Mesendoderm (in vitro differentiated cells): ENCODE data around the gene ETV2. TPM values are rescaled to one million over a fixed set of nuclear protein-coding genes. Genes with fewer than 3 reads are reported as not detected.
"Not testable (repeated sequence)": the region's sequence is repeated elsewhere in the genome, so short reads cannot be mapped to it uniquely, and the experiment has no call there.

Experiments used
- DNase-seq: peaks from one replicate; pipeline ENCODE4 v3.0.0; 2013
- H2AK5ac ChIP-seq: 2 replicates; pipeline ENCODE4 v1.6.1; 2013; ENCODE audit warnings: low read length, inconsistent platforms
- H2BK120ac ChIP-seq: 2 replicates; pipeline ENCODE4 v1.6.1; 2013; ENCODE audit warnings: low read depth, mild to moderate bottlenecking, low read length, moderate library complexity, mixed read lengths
- H2BK15ac ChIP-seq: replicated peaks from 2 replicates; pipeline ENCODE4 v1.6.1; 2013; ENCODE audit warnings: low read depth, mild to moderate bottlenecking, moderate library complexity
- H2BK5ac ChIP-seq: 2 replicates; pipeline ENCODE4 v1.6.1; 2013; ENCODE audit warnings: low read length, inconsistent platforms
- H3K18ac ChIP-seq: 2 replicates; pipeline ENCODE4 v1.6.1; 2013; ENCODE audit warnings: mild to moderate bottlenecking, low read length, mixed read lengths
- H3K23ac ChIP-seq: one replicate; pipeline ENCODE4 v1.6.1; 2013; ENCODE audit warnings: low read length
- H3K27ac ChIP-seq: 2 replicates; pipeline ENCODE4 v1.5.1; 2013; ENCODE audit warnings: low read depth, mild to moderate bottlenecking, inconsistent platforms, low read length, moderate library complexity
- H3K27me3 ChIP-seq: 2 replicates; pipeline ENCODE4 v1.6.1; 2013; ENCODE audit warnings: low read length, control low read depth, mild to moderate bottlenecking, inconsistent platforms; ENCODE audit not compliant: insufficient read depth, poor library complexity
- H3K36me3 ChIP-seq: 2 replicates; pipeline ENCODE4 v1.6.1; 2013; ENCODE audit warnings: low read length, inconsistent platforms; ENCODE audit not compliant: control insufficient read depth, insufficient read depth
- H3K4ac ChIP-seq: one replicate; pipeline ENCODE4 v1.6.1; 2013; ENCODE audit warnings: low read depth, mild to moderate bottlenecking, low read length, moderate library complexity
- H3K4me1 ChIP-seq: 2 replicates; pipeline ENCODE4 v1.6.1; 2013; ENCODE audit warnings: low read depth, low read length, inconsistent platforms; ENCODE audit not compliant: control insufficient read depth
- H3K4me2 ChIP-seq: 2 replicates; pipeline ENCODE4 v1.6.1; 2013; ENCODE audit warnings: low read length
- H3K4me3 ChIP-seq: 2 replicates; pipeline ENCODE4 v1.5.1; 2013; ENCODE audit warnings: mild to moderate bottlenecking, low read length
- H3K56ac ChIP-seq: one replicate; pipeline ENCODE4 v1.6.1; 2013; ENCODE audit warnings: low read length
- H3K79me1 ChIP-seq: 2 replicates; pipeline ENCODE4 v1.6.1; 2013; ENCODE audit warnings: low read length, inconsistent platforms
- H3K79me2 ChIP-seq: 2 replicates; pipeline ENCODE4 v1.6.1; 2013; ENCODE audit warnings: mild to moderate bottlenecking, low read length; ENCODE audit not compliant: control insufficient read depth, insufficient read depth
- H3K9ac ChIP-seq: 2 replicates; pipeline ENCODE4 v1.6.1; 2013; ENCODE audit warnings: low read length, inconsistent platforms
- H4K5ac ChIP-seq: one replicate; pipeline ENCODE4 v1.6.1; 2013; ENCODE audit warnings: low read length
- H4K8ac ChIP-seq: one replicate; pipeline ENCODE4 v1.6.1; 2013; ENCODE audit warnings: low read depth, mild to moderate bottlenecking, control low read depth, low read length, moderate library complexity
- WGBS: extraction: QIAGEN DNeasy Blood & Tissue Kit; methylation state at CpG from one replicate; pipeline ENCODE4 v1.1.7; 2013; ENCODE audit warnings: low lambda C conversion rate, missing lambda C conversion rate; ENCODE audit not compliant: insufficient coverage; ENCODE audit errors: extremely low coverage; 5-methylcytosine and 5-hydroxymethylcytosine counted together
- polyA plus RNA-seq, 2 experiments: library from polyadenylated mRNA; stranded (reverse); fragments of 200-250 nt; gene quantifications; one replicate each; pipeline ENCODE4 v1.2.3, GENCODE V29; 2013

The ETV2 gene
- polyA plus RNA-seq (2013, experiment 1 of 2): 1.1 TPM
- polyA plus RNA-seq (2013, experiment 2 of 2): 1.4 TPM

- Histone ChIP-seq H3K79me2 (no peaks in the 10 kb centered on the region), H3K36me3 (peaks cover 5% of the 10 kb centered on the region), H2AK5ac (peak within 1 kb of the TSS; percentile 81), H4K5ac (no peak within 1 kb of the TSS), H3K27ac (no peak within 1 kb of the TSS), H3K18ac (peak within 1 kb of the TSS; percentile 12), H3K9ac (peak within 1 kb of the TSS; percentile 84), H3K4ac (peak within 1 kb of the TSS; percentile 40), H3K4me1 (peaks cover 15% of the 10 kb centered on the region), H4K8ac (no peak within 1 kb of the TSS), H2BK120ac (no peak within 1 kb of the TSS), H3K27me3 (no peaks in the 10 kb centered on the region), H2BK5ac (peak within 1 kb of the TSS; percentile 85), H3K79me1 (no peaks in the 10 kb centered on the region), H3K56ac (peak within 1 kb of the TSS; percentile 84), H3K4me2 (peak within 1 kb of the TSS; percentile 2), H3K23ac (peak within 1 kb of the TSS; percentile 67), H2BK15ac (no peak within 1 kb of the TSS), H3K4me3 (no peak within 1 kb of the TSS)
- no CpG with 5 or more reads among the region's 28 CpGs for WGBS
- peak; percentile 86 for DNase-seq
Observed at GRCh38 chr19:35641515-35642151, at the start of gene ETV2. Gene ETV2, plus strand, starts transcription at chr19:35641745. Its CDS starts 716 bp downstream, at chr19:35642461.

GRCh38 chr19:35592226-35592625, 49.3 kb upstream of the ETV2 start:
- H3K4ac ChIP-seq: no peak overlapping the region
- WGBS: no CpG with 5 or more reads among the region's 8 CpGs
- no peaks in the 10 kb centered on the region for H3K4me1 ChIP-seq
- H3K27me3 ChIP-seq: no peaks in the 10 kb centered on the region
- no peaks in the 10 kb centered on the region for H3K36me3 ChIP-seq
- no peak overlapping the region for H3K4me2 ChIP-seq
- no peak overlapping the region for H2BK5ac ChIP-seq
- H3K23ac ChIP-seq: no peak overlapping the region
- no peak overlapping the region for H4K8ac ChIP-seq
- H3K79me1 ChIP-seq: no peaks in the 10 kb centered on the region
- no peak overlapping the region for H2AK5ac ChIP-seq
- peak; percentile 77 for DNase-seq
- no peaks in the 10 kb centered on the region for H3K79me2 ChIP-seq
- no peak overlapping the region for H3K27ac ChIP-seq
- no peak overlapping the region for H2BK120ac ChIP-seq
- no peak overlapping the region for H3K4me3 ChIP-seq
- no peak overlapping the region for H2BK15ac ChIP-seq
- no peak overlapping the region for H3K9ac ChIP-seq
- H4K5ac ChIP-seq: no peak overlapping the region
- no peak overlapping the region for H3K56ac ChIP-seq
- no peak overlapping the region for H3K18ac ChIP-seq

- not testable (repeated sequence) for H3K9ac ChIP-seq, H2BK5ac ChIP-seq, H4K8ac ChIP-seq, H3K56ac ChIP-seq, H4K5ac ChIP-seq, H3K4me2 ChIP-seq, H3K23ac ChIP-seq, H2BK15ac ChIP-seq, H2BK120ac ChIP-seq, H3K4ac ChIP-seq, H3K79me1 ChIP-seq, H3K18ac ChIP-seq, H3K4me1 ChIP-seq, H3K27ac ChIP-seq, H3K27me3 ChIP-seq, DNase-seq, H3K4me3 ChIP-seq, H3K36me3 ChIP-seq, H3K79me2 ChIP-seq, H2AK5ac ChIP-seq
- no CpG with 5 or more reads among the region's 3 CpGs for WGBS
Observed at GRCh38 chr19:35595026-35595425, 46.5 kb upstream of the ETV2 start.

GRCh38 chr19:35595928-35596327, 45.6 kb upstream of the ETV2 start:
- Histone ChIP-seq H4K8ac (no peak overlapping the region), H3K79me2 (no peaks in the 10 kb centered on the region), H3K56ac (no peak overlapping the region), H4K5ac (no peak overlapping the region), H3K18ac (no peak overlapping the region), H3K36me3 (no peaks in the 10 kb centered on the region), H3K79me1 (no peaks in the 10 kb centered on the region), H3K9ac (no peak overlapping the region), H3K4me2 (no peak overlapping the region), H3K27ac (no peak overlapping the region), H3K4ac (no peak overlapping the region), H3K4me3 (no peak overlapping the region), H3K4me1 (no peaks in the 10 kb centered on the region), H2BK5ac (no peak overlapping the region), H2BK120ac (no peak overlapping the region), H3K27me3 (no peaks in the 10 kb centered on the region), H2AK5ac (no peak overlapping the region), H2BK15ac (no peak overlapping the region), H3K23ac (no peak overlapping the region)
- DNase-seq: no peak
- no CpG with 5 or more reads among the region's 1 CpG for WGBS

- Histone ChIP-seq H3K4me1 (no peaks in the 10 kb centered on the region), H2BK5ac (no peak overlapping the region), H3K27me3 (no peaks in the 10 kb centered on the region), H3K4me2 (no peak overlapping the region), H3K4ac (no peak overlapping the region), H4K5ac (no peak overlapping the region), H3K4me3 (no peak overlapping the region), H3K18ac (no peak overlapping the region), H3K9ac (no peak overlapping the region), H3K23ac (no peak overlapping the region), H3K27ac (no peak overlapping the region), H2AK5ac (no peak overlapping the region), H4K8ac (no peak overlapping the region), H3K56ac (no peak overlapping the region), H3K79me1 (no peaks in the 10 kb centered on the region), H2BK15ac (no peak overlapping the region), H3K36me3 (no peaks in the 10 kb centered on the region), H3K79me2 (no peaks in the 10 kb centered on the region), H2BK120ac (no peak overlapping the region)
- DNase-seq: peak; percentile 37
- WGBS: no CpG with 5 or more reads among the region's 4 CpGs
Observed at GRCh38 chr19:35596366-35596999, 45.1 kb upstream of the ETV2 start.
